HG03064 (cell line): ENCODE results near the gene KRT4.

Source experiments
- ATAC-seq: cut with Tn5 transposase; IDR thresholded peaks from one replicate; pipeline ENCODE4 v1.9.1; 2021; ENCODE audit warnings: low read depth; ENCODE audit not compliant: unreplicated experiment

The KRT4 gene

DNA sequence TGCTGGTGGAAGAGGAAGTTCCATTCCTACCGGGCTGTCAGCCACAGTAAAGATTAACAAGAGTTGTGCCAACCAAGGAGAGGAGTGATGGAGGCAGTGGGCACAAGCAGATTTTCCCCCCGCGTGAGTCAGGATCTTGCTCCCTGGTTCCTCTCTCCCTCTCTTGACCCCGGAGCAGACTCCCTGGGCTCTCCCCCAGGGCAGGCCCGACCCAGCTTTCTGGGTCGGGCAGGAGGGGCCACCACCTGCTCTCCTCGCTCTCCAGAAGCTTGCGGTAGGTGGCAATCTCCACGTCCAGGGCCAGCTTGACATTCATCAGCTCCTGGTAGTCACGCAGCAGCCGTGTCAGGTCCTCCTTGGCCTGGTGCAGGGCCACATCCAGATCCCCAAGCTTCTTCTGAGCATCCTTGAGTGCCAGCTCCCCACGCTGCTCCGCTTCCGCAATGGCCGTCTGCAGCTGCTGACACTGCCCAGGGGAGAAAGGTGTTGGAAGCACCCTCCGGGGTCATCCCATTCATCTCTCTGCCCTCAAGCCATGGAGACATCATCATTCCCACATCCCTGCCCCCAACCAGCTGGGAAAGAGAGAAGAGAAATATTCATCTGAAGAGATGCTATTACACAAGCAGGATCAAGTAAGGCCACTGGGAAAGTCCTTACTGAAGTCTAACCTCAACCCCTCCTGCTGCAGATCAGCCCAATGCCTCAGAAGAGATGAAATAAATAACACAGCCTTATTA, 9.0 kb upstream of the KRT4 start:
- no peak for ATAC-seq

DNA sequence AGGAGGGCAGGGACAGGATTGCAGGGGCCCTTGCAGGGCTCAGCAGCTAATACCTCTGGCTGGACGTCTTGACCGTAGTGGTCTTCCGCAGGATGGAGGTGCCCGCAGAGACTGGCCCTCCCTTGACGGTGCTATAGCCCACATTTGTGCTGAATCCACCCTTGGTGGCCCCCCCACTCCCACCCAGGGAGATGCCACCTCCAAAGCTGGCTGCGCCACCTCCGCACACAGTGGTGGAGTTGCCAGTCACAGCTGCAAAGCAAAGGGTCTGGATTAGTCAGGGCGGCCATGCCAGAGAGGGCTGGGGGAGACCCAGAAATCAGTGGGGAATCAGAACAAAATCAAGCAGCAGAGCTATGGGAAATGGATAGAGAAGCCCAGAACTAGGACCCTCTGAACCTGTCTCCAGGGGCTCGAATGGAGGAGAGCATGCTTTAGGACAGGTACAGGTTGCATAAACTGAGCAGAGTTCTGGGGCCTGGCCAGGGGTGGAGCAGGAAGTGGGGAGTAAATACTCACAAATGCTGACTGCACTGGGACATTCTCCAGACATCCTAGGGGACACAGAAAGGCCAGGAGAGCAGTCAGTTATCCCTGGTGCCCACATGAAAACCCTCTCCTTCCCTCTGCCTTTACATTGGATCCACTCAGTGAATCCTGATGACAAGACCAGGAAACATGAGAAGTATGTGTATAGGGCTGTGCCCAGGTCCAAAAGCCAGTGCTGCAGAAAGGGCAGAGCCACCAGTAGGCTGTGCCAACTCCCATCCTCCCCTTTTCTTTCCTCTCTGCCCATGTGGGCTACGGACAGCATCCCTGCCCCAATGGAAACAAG, 8.1 kb upstream of the KRT4 start:
- ATAC-seq, result no peak

DNA sequence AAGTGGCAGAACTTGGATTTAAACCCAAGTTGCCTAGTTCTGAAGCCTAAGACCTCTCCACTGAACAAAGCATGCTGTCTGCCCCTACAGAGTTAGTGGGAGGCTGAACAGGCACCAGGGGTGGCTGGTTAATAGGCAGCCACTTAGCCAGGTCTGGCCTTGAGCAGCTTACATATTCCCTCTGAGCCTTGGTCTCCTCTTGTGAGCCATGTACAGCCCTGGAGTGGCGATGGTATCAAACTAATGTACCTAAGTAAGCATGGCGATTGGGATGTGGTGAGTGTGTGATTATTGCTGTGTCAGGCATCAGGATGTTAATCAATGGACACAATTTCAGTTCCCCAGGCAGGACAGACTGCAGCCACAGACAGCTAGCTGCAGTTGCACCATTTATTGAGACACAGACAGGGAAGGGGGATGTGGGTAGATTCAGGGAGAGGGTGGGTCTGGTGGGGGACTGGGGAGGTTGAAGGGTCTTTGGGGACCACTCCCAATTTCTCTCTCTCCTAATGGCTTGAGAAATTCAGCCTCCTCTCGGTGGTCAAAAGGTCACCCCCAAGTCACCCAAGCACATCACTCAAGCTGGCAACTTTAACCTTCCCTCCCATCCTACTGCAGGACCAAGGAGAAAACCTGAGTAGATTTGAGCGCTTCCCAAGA, 7.3 kb upstream of the KRT4 start:
- no peak for ATAC-seq

DNA sequence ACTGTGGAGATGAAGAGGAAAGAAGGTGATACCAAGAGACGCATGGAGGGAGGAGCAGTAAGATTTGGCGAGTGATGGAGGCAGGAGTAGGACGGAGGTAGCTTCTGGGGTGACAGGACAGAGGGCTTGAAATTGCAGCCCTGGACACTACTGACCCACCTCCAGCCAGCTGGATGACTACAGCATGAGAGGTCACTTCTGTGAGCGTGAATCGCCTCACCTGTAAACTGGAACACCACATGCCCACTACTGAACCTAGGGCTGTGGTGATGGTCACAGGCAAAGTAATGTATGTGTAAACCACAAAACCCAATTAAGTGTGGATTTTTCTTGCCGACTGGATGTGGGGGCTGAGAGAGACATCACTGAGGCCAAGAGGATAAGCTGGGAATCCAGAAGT, 6.6 kb upstream of the KRT4 start:
- ATAC-seq, result no peak

DNA sequence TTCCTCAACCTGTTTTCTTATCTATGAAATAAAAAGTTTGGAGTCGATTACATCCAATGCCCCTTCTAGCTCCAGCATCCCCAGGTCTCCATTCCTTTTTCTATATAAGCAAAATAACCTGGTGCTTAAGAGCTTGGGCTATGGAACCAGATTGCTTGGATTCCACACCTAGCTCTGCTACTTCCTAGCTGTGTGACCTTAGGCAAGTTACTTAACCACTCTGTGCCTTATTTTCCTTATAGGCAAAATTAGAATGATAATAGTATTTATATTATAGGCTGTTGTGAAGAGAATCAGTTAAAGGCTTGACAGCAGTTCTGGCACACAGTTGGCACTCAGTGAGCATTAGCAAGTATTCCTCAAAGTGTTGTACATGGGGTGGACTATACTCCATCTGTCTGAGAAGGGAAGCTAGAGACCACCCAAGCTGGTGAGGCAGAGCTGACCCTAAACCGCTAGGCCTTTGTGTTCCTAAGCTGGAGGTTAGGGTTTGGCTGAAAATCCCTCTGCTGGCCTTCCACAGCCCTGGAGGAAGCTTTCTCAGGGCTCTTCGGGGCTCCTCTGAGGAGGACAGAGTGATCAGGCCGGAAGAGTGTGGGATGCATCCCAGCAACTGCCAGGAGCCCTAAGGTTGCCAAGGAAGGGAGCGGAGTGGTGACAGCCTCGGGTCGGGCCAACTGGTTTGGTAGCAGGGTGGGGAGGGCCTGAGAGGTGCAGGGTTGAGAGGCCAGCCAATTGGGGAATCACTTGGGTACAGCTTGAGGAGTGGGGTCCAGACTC, 6.0 kb upstream of the KRT4 start:
- no peak for ATAC-seq

DNA sequence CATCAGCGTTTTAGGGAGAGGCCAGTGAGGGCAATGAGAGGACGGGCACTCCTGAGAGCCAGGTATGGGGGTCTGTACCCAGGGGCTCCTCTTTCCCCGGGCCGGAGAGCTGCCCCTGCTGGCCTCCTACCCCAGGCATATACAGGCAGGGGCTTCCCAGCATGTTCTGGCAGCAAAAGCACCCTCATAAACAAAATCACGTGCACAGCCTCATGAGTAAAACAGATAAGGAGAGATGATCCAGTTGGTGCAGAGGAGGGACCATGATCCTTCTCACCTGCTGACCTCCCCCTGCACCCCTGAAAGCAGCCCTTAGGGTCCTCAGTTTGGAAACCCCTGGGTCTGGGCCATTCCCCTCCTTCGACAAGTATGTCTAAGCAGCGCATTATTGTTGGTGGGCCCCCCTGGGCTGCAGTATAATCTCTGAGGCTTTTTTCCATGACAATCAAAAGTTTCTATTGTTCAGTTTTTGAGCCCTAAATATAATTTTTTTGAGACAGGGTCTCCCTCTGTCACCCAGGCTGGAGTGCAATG, 5.0 kb upstream of the KRT4 start:
- ATAC-seq, result no peak

DNA sequence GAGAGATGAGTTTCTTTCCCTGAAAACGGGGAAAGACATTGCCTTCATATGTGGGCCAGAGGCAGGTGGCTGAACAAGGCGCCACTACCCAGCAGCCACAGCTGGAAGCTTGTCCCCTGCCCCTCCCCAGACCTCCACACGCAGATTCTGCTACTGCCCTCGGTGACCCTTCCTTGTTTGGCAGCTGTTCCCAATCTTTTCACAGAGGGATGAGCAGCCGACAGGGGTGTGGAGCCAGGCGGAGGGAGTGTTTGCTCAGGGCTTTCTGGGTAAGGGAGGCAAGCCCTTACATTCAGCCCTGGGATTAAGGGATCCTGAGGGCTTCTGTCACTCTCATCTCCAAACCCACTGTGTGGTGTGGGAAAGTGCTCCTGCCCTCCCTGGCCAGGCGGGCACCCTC, 4.5 kb upstream of the KRT4 start:
- ATAC-seq, result no peak

DNA sequence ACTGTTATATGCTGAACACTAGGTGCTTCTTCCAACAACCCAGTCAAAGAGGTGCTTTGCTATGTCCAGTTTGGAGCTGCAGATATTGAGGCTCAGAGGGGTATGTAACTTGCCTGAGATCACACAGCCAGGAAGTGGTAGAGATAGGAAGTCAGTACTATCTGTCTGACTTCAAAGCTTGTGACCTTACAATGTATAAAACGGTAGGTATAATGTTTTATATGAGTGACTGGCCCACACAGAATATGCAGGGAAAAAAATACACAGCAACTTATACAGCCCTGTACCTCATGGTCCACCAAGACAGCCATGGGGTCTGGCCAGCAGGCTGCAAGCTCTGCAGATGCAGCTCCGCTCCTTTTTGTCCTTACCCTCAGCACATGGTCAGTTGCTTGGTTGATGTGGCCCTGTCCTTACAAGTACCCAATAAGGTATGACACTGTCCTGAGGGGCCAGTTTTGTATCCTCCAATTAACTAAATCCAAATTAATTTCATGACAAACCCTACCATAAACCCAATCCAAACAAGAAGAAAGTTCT, 3.9 kb upstream of the KRT4 start:
- no peak for ATAC-seq

DNA sequence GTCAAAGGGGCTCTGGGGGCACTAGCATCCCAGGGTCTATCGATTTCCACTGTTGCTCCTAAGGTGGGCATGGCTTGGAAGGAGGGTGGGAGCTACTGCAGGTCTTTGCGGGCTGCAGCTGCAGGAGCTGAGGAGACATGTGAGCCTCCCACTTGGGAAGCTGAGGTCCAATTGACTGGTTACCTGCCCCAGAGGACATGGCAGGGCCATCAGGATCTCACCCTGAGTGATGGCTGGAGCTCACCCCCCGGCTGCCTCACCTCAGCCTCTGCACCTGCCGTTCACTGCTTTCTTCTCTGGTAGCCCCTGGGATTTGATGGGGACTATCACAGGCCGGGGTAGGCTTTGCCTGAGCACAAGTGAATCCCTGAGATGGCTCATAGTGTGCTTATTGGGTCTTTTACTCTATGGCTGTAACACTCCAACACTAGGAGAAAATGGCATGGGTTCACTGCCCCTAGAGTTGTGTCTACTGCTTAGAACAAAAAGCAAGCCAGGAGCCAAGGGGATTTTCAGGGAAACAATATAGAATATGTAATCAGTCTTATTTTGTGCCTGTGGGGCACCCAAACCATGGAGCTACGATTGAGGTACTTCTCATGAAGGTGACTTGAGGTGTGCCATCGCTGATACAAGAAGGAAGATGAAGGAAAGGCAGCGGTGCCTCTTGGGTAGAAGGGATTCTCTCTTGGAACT, 3.2 kb upstream of the KRT4 start:
- no peak for ATAC-seq

DNA sequence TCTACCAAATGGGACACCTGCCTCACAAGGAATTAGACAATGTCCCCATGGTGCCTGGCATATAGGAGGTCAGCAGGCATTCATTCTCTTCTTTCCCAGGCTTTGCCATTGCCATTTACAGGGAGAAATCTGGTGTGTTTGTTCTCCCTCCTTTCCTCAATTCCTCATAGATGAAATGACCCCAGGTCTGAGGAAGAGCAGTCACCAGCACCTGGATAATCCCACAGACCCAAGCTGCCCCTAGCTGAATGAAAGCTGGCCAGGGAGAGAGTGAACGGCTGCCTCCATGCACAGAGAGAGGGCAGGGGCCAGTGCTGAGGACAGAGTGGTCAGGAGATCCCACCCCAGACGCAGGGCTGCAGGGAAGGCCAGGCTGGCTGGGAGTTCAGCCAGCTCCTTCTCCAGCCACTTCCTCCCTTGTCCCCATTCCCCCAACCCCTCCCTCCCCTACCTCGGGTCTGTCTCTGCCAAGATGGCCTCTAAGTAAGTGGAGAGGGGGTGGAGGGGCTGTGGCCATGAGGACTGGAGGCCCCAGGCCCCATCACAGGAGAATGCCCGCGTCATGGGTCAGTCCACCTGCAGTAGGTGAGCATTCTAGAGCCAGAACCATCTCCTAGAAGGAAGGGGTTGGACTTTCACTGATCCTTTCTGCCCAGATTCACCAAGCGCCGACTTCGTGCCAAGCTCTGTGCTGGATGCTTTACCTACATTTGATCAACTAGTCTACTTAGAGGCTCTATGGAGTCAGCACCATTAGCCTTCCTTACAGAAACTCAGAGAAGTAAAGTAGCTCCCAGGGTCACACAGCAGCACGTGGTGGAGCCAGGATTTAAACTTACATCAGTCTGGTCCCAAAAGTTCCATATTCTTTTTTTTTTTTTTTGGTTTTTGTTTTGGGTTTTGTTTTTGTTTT, 2.0 kb upstream of the KRT4 start:
- ATAC-seq, result no peak

DNA sequence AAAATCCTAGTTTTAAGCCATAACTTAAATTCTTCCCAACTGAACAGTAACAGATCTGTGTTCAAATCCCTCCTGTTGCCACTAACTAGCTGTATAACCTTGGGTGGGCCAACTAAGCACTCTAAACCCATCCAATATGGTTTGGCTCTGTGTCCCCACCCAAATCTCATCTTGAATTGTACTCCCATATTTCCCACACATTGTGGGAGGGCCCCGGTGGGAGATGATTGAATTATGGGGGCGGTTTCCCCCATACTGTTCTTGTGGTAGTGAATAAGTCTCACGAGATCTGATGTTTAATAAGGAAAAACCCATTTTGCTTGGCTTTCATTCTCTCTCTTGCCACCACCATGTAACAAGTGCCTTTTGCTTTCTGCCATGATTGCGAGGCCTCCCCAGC, 1.2 kb upstream of the KRT4 start:
- ATAC-seq, result no peak

DNA sequence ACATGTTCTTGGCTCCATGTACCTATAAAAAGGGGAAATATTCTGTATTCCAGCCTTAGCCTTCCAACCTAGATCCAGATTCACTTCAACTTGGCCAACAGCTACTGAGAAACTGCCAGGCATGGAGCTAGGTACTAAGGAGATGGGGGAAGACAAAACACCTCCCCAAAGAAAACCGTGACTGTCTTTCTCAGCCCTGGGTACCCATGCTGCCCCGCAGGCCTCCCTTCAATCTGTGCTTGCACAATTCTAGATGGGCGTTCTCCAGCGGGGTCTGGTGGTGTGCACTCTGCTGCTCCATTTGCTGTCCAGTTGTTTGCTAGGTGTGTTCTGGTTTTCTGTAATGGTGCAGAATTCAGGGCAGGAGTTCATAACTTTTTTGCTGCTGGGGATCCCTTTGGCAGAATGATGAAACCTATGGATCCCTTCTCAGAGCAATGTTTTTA, 817 bp upstream of the KRT4 start:
- ATAC-seq, result no peak

DNA sequence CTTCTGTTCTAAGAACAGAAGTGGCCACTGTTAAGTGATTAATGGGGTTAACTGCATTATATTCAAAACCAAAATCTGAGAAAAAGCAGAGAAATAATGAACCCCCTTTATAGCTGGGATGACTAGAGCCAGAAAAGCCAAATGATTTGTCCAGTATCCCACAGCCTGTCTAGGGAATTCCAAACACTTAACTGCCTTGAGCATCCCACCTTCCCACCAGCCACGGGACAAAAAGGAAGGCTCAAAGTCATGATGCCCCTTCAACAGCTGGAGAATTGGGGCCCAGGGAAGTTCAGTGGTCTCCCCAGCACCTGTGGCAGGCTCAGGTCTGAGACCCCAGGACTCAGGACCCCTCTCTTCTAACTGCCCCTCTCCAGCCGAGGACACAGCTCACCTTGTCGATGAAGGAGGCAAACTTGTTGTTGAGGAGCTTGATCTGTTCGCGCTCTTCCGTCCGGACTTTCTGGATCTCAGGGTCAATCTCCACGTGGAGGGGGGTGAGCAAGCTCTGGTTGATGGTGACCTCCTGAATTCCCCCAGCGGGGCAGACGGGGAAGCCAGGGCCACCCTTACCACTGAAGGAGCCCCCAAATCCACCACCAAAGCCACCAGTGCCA, 605 bp downstream of the KRT4 start:
- ATAC-seq, result no peak

DNA sequence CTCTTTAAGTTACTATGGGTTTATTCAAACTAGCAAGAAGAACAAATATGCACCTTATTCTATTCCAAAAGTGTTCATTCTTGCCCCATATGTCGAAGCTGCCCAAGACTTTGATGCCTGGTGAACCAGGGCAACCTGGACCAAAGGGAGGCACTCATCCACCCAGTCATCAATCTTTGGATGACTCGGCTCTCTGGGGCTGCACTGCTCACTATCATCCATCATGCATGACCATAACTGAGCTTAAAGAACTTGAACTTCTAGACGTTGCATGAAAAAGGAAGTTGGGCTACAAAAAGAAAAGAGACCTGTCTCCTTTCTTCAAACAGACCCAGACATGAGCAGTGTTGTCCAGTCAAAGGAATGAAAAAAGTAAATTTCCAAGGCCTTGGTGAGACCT, 1.2 kb downstream of the KRT4 start:
- no peak for ATAC-seq

DNA sequence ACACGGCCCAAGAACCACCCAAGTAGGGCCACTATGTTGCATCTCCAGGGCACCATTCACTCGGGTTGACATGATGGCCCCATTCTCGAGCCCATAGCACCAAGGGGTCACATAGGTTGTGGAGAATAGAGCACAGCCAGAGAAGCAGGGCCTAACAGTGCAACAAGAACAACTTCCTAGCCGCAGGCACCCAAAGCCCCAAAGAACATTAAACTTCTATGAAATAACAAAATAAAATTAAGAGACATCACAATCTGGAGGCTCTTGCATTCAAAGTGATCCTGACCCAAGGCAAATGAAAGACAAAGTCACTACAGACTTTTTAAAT, 1.9 kb downstream of the KRT4 start:
- no peak for ATAC-seq

DNA sequence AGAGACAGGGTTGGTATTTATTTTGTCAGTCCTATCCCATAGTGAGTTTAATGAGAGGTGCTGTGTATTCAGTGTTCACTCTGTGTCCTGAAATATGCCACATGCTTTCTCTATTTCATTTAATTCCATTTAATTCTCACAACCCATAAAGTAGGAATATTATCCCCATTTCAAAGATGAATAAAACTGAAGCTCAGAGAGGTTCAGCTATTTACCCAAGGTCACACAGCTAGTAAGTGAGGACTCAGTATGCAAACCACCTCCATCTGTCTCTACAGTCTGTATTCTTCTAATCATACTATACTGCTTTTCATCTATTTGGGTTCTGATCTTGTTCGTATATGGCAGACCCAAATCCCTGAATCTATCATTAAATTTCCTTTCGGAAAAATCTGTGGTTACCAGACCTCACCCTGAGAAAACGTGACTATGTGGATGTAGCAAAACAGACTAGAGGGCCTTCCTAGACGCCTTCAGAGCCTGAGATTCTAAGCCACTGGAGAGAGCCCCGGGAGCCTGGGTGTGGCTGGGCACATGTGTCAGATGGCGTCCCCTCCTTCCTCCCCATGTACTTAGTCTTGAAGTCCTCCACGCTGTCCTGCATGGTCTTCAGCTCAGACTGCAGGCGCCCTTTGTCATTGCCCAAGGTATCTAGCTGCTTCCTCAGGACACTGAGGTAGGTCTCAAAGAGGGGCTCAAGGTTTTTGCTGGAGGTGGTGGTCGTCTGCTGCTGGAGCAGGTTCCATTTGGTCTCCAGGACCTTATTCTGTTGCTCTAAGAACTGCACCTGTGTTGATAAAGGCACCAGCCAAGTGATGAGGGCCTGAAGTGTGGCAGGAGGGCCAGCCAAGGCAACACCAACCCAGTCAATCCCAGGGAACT, 2.5 kb downstream of the KRT4 start:
- no peak for ATAC-seq

DNA sequence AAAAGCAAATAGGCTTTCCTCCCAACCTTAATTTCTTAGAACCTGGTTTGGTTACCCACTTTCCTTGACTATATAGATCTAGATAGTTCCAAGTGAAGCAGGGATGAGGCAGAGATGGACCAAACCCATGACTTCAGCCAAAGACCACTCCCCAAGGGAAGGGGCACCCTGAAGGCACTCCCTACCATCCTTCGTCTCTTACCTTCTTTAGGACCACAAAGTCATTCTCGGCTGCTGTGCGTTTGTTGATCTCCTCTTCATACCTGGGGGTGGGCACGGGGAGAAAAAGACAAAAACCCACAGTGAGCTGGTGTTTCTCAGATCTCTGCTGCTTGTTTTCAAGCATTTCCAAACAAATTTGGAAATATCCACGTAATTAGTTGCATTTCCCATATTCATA, 3.4 kb downstream of the KRT4 start:
- ATAC-seq, result no peak
